Cardiac muscle cell (in vitro differentiated cells and primary cell): Measurements from ENCODE around the gene TDRD1. TPM values are rescaled to one million over a fixed set of nuclear protein-coding genes. Genes with fewer than 3 reads are reported as not detected.

ENCODE experiments used
- DNase-seq, 2 donors: peaks; one replicate each; pipeline versions ENCODE4 v3.0.0 to v3.0.0-alpha.2; 2010 to 2017; ENCODE audit warnings: low read depth in 1 of 2, low spot score in 1 of 2
- H3K27ac ChIP-seq: fragments of 200-600 bp; sonication (generic); 2 replicates; pipeline ENCODE4 v1.5.1; 2016
- H3K27me3 ChIP-seq: fragments of 200-600 bp; sonication (generic); 2 replicates; pipeline ENCODE4 v1.6.0; 2016; ENCODE audit warnings: control low read depth
- H3K36me3 ChIP-seq: fragments of 200-600 bp; sonication (generic); 2 replicates; pipeline ENCODE4 v1.5.1; 2016; ENCODE audit warnings: control low read depth
- H3K4me1 ChIP-seq: fragments of 200-600 bp; sonication (generic); 2 replicates; pipeline ENCODE4 v1.8.1; 2017; ENCODE audit warnings: low read depth, mild to moderate bottlenecking, mixed run types
- H3K4me3 ChIP-seq: fragments of 200-600 bp; sonication (generic); 2 replicates; pipeline ENCODE4 v1.5.1; 2016; ENCODE audit warnings: mild to moderate bottlenecking
- H3K9me3 ChIP-seq: fragments of 200-600 bp; sonication (generic); 2 replicates; pipeline ENCODE4 v1.5.1; 2017; ENCODE audit warnings: low read depth, mild to moderate bottlenecking, control low read depth
- CTCF ChIP-seq: IDR thresholded peaks from 2 replicates; pipeline ENCODE4 v1.5.1; 2012; ENCODE audit warnings: low read depth, mild to moderate bottlenecking, low read length
- polyA plus RNA-seq: library from polyadenylated mRNA; unstranded; fragments of >200 nt; fragmentation: Nextera tagmentation; extraction: Ambion mirVana; gene quantifications from 2 replicates; pipeline ENCODE4 v1.2.1, GENCODE V29; 2016
- total RNA-seq: library from RNA; depleted of rRNA; stranded (reverse); fragments of >200 nt; gene quantifications from 2 replicates; pipeline ENCODE4 v1.2.3, GENCODE V29; 2016

TDRD1 gene
- total and polyA plus RNA-seq, 2 experiments from 2014 or later = not detected

- DNase-seq = peak in 1 of 2 donors; percentile 10
- Histone ChIP-seq H3K4me3 (no peak overlapping the region), H3K27me3 (no peaks in the 10 kb centered on the region), H3K27ac (no peak overlapping the region), H3K9me3 (no peaks in the 10 kb centered on the region), H3K36me3 (no peaks in the 10 kb centered on the region), H3K4me1 (no peaks in the 10 kb centered on the region)
- TF ChIP-seq CTCF = no peak
Observed at GRCh38 chr10:114265392-114266053, 86.4 kb downstream of the TDRD1 start.

- no peak for TF ChIP-seq CTCF
- Histone ChIP-seq H3K27me3 (no peaks in the 10 kb centered on the region), H3K9me3 (no peaks in the 10 kb centered on the region), H3K27ac (no peak overlapping the region), H3K4me3 (no peak overlapping the region), H3K4me1 (no peaks in the 10 kb centered on the region), H3K36me3 (no peaks in the 10 kb centered on the region)
- DNase-seq = peak in 1 of 2 donors; percentile 75
Observed at GRCh38 chr10:114266521-114266920, 87.4 kb downstream of the TDRD1 start.

GRCh38 chr10:114271075-114271778 is 92.1 kb downstream of the TDRD1 start:
- DNase-seq = peak in 1 of 2 donors; percentile 44
- no peak for TF ChIP-seq CTCF

GRCh38 chr10:114271779-114272167 is 92.6 kb downstream of the TDRD1 start:
- Histone ChIP-seq H3K9me3 (no peaks in the 10 kb centered on the region), H3K36me3 (no peaks in the 10 kb centered on the region), H3K4me1 (no peaks in the 10 kb centered on the region), H3K4me3 (no peak overlapping the region), H3K27ac (no peak overlapping the region), H3K27me3 (no peaks in the 10 kb centered on the region)
- peak in 1 of 2 donors; percentile 93 for DNase-seq
- TF ChIP-seq CTCF = no peak

More at GRCh38 chr10:114271075-114271778, 92.1 kb downstream of the TDRD1 start:
- H3K27ac ChIP-seq = no peak overlapping the region
- no peaks in the 10 kb centered on the region for H3K36me3 ChIP-seq
- H3K4me1 ChIP-seq = no peaks in the 10 kb centered on the region
- H3K4me3 ChIP-seq = no peak overlapping the region
- no peaks in the 10 kb centered on the region for H3K27me3 ChIP-seq
- H3K9me3 ChIP-seq = no peaks in the 10 kb centered on the region

- Histone ChIP-seq H3K9me3 (no peaks in the 10 kb centered on the region), H3K36me3 (no peaks in the 10 kb centered on the region), H3K4me3 (no peak overlapping the region), H3K4me1 (no peaks in the 10 kb centered on the region), H3K27ac (no peak overlapping the region), H3K27me3 (no peaks in the 10 kb centered on the region)
- DNase-seq = no peak
- no peak for TF ChIP-seq CTCF
Observed at GRCh38 chr10:114272696-114273095, 93.5 kb downstream of the TDRD1 start.
